Trophoblast cell (in vitro differentiated cells and primary cell): Measurements from ENCODE around the gene SLC9C1.

Source experiments
- DNase-seq, 2 donors: peaks; one replicate each; pipeline ENCODE4 v3.0.0-alpha.2; 2016
- H2AFZ ChIP-seq: 2 replicates; pipeline ENCODE4 v1.6.1; 2013; ENCODE audit warnings: low read length, moderate library complexity, mild to moderate bottlenecking; ENCODE audit not compliant: insufficient read depth, poor library complexity
- H2AK5ac ChIP-seq: 2 replicates; pipeline ENCODE4 v1.6.1; 2013; ENCODE audit warnings: mild to moderate bottlenecking, low read length
- H2BK120ac ChIP-seq: 2 replicates; pipeline ENCODE4 v1.6.1; 2013; ENCODE audit warnings: low read length, mild to moderate bottlenecking, moderate library complexity; ENCODE audit not compliant: insufficient read depth, poor library complexity
- H2BK12ac ChIP-seq: 2 replicates; pipeline ENCODE4 v1.6.1; 2013; ENCODE audit warnings: mild to moderate bottlenecking, low read length, moderate library complexity
- H2BK5ac ChIP-seq: 2 replicates; pipeline ENCODE4 v1.6.1; 2013; ENCODE audit warnings: low read length, low read depth, moderate library complexity, mild to moderate bottlenecking; ENCODE audit not compliant: poor library complexity
- H3K14ac ChIP-seq: 2 replicates; pipeline ENCODE4 v1.6.1; 2013; ENCODE audit warnings: mild to moderate bottlenecking, low read length
- H3K18ac ChIP-seq: 2 replicates; pipeline ENCODE4 v1.6.1; 2013; ENCODE audit warnings: mild to moderate bottlenecking, low read length
- H3K23ac ChIP-seq: 2 replicates; pipeline ENCODE4 v1.6.1; 2013; ENCODE audit warnings: low read length
- H3K27ac ChIP-seq: 2 replicates; pipeline ENCODE4 v1.5.1; 2013; ENCODE audit warnings: low read depth, mild to moderate bottlenecking, inconsistent platforms, low read length, moderate library complexity
- H3K27me3 ChIP-seq: 2 replicates; pipeline ENCODE4 v1.6.1; 2013; ENCODE audit warnings: inconsistent platforms, mild to moderate bottlenecking, low read length, moderate library complexity; ENCODE audit not compliant: insufficient read depth
- H3K36me3 ChIP-seq, 2 experiments: 1 replicate in 1 of 2; 2 replicates in 1 of 2; pipeline ENCODE4 v1.6.1; 2013; ENCODE audit warnings: low read length in 2 of 2, mild to moderate bottlenecking in 2 of 2, moderate library complexity in 1 of 2; ENCODE audit not compliant: insufficient read depth in 2 of 2, control insufficient read depth in 1 of 2
- H3K4ac ChIP-seq: 2 replicates; pipeline ENCODE4 v1.6.1; 2013; ENCODE audit warnings: low read depth, mild to moderate bottlenecking, low read length, moderate library complexity
- H3K4me1 ChIP-seq, 2 experiments: 1 replicate in 1 of 2; 2 replicates in 1 of 2; pipeline ENCODE4 v1.6.1; 2013; ENCODE audit warnings: low read length in 2 of 2, mild to moderate bottlenecking in 2 of 2, moderate library complexity in 1 of 2; ENCODE audit not compliant: insufficient read depth in 2 of 2, control insufficient read depth in 1 of 2
- H3K4me2 ChIP-seq: 2 replicates; pipeline ENCODE4 v1.6.1; 2013; ENCODE audit warnings: inconsistent platforms, mild to moderate bottlenecking, low read length, moderate library complexity
- H3K4me3 ChIP-seq: 2 replicates; pipeline ENCODE4 v1.5.1; 2013; ENCODE audit warnings: mild to moderate bottlenecking, low read depth, low read length, inconsistent platforms
- H3K79me1 ChIP-seq: one replicate; pipeline ENCODE4 v1.6.1; 2013; ENCODE audit warnings: low read length
- H3K79me2 ChIP-seq: 2 replicates; pipeline ENCODE4 v1.6.1; 2013; ENCODE audit warnings: low read length, mild to moderate bottlenecking; ENCODE audit not compliant: control insufficient read depth, insufficient read depth, poor library complexity
- H3K9ac ChIP-seq: 2 replicates; pipeline ENCODE4 v1.6.1; 2013; ENCODE audit warnings: mild to moderate bottlenecking, low read length
- H3K9me3 ChIP-seq: 2 replicates; pipeline ENCODE4 v1.6.1; 2013; ENCODE audit warnings: low read depth, mild to moderate bottlenecking, control low read depth, inconsistent platforms, low read length; ENCODE audit not compliant: insufficient read depth
- H4K12ac ChIP-seq: 2 replicates; pipeline ENCODE4 v1.6.1; 2013; ENCODE audit warnings: low read depth, mild to moderate bottlenecking, low read length, moderate library complexity
- H4K8ac ChIP-seq: 2 replicates; pipeline ENCODE4 v1.6.1; 2013; ENCODE audit warnings: low read depth, mild to moderate bottlenecking, low read length, moderate library complexity
- H4K91ac ChIP-seq: one replicate; pipeline ENCODE4 v1.6.1; 2013; ENCODE audit warnings: low read depth, mild to moderate bottlenecking, low read length, moderate library complexity
- WGBS: extraction: QIAGEN DNeasy Blood & Tissue Kit; methylation state at CpG from one replicate; pipeline ENCODE4 v1.1.7; 2013; ENCODE audit warnings: missing lambda C conversion rate; ENCODE audit not compliant: insufficient read length, insufficient coverage; ENCODE audit errors: extremely low coverage; 5-methylcytosine and 5-hydroxymethylcytosine counted together

Gene SLC9C1

GRCh38 chr3:112304611-112305010 is 10.6 kb upstream of the SLC9C1 start:
- no peak overlapping the region for H3K4me3 ChIP-seq
- H3K27me3 ChIP-seq, result no peaks in the 10 kb centered on the region

GRCh38 chr3:112303764-112304325 is 9.8 kb upstream of the SLC9C1 start:
- Histone ChIP-seq H3K9me3 (peaks cover 6% of the 10 kb centered on the region), H3K4ac (no peak overlapping the region)
- no peak for DNase-seq

More at GRCh38 chr3:112304611-112305010, 10.6 kb upstream of the SLC9C1 start:
- H3K4ac ChIP-seq, result no peak overlapping the region
- no peak overlapping the region for H4K91ac ChIP-seq
- H2AK5ac ChIP-seq, result no peak overlapping the region
- no peak overlapping the region for H3K4me2 ChIP-seq
- peaks cover 3 to 13% of the 10 kb centered on the region in 2 experiments for H3K4me1 ChIP-seq
- no peak overlapping the region for H4K12ac ChIP-seq
- H2BK5ac ChIP-seq, result no peak overlapping the region
- H2BK12ac ChIP-seq, result no peak overlapping the region
- WGBS, result no CpG with 5 or more reads among the region's 2 CpGs
- H3K27ac ChIP-seq, result no peak overlapping the region
- H2BK120ac ChIP-seq, result no peak overlapping the region
- no peaks in the 10 kb centered on the region for H3K79me1 ChIP-seq
- H3K18ac ChIP-seq, result no peak overlapping the region
- no peaks in the 10 kb centered on the region for H3K79me2 ChIP-seq
- no peaks in the 10 kb centered on the region for H3K36me3 ChIP-seq
- no peak overlapping the region for H3K9ac ChIP-seq
- H2AFZ ChIP-seq, result no peak overlapping the region
- no peak overlapping the region for H4K8ac ChIP-seq
- no peak overlapping the region for H3K23ac ChIP-seq
- H3K9me3 ChIP-seq, result peaks cover 6% of the 10 kb centered on the region
- H3K14ac ChIP-seq, result no peak overlapping the region
- DNase-seq, result no peak

DNA sequence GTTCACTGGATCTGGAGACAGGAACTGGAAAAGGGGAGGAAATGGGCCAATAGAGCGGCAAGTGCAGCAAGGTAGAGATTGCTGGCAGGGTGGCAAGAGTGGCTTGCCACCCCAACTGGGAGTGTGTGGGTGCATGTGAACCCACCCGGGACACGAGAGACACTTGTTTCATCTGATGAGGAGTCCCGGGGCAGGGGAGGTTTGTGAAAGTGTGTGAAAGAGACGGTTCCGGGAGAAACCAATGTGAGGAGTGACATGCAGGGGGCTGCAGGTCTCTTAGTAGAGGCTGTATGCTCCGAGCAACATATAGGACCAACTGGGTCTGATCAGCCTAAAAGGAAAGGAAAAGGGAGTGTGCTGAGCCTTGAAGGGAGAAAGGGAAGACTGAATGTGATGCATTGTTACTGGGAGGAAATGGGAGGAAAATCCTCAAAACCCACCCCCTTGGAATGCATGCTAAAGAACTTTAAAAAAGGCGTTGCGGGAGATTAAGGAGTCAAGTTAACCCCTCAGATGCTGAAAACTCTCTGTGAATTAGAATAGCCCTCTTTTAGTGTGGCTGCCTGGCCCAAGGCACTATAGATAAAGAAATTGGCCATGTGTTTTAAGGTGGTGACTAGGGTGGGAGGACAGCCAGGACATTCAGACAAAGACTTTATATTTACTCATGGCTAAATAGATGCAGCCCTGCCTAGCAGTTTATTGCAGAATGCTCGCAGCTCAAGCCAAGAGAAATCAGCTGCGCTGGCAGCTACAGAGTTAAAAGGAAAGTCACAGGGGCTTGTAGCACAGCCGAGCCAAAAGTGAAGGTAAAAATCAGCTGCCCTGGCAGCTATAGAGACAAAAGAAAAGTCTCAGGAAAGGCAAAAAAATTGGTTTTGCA is 9.1 kb upstream of the SLC9C1 start:
- H3K27me3 ChIP-seq, result no peaks in the 10 kb centered on the region
- no peak overlapping the region for H3K4me3 ChIP-seq
- no peak overlapping the region for H3K27ac ChIP-seq
- no peak overlapping the region for H2AK5ac ChIP-seq
- no peak overlapping the region for H3K18ac ChIP-seq
- peak overlapping the region; percentile 57 for H3K4me2 ChIP-seq
- H2BK12ac ChIP-seq, result no peak overlapping the region
- no CpG with 5 or more reads among the region's 12 CpGs for WGBS
- no peak for DNase-seq
- no peaks in the 10 kb centered on the region for H3K79me2 ChIP-seq
- H3K14ac ChIP-seq, result no peak overlapping the region
- no peak overlapping the region for H4K91ac ChIP-seq
- H3K4ac ChIP-seq, result no peak overlapping the region
- peaks cover 6% of the 10 kb centered on the region for H3K9me3 ChIP-seq
- no peak overlapping the region for H2AFZ ChIP-seq
- H3K79me1 ChIP-seq, result no peaks in the 10 kb centered on the region
- H3K23ac ChIP-seq, result no peak overlapping the region
- no peak overlapping the region for H3K9ac ChIP-seq
- no peak overlapping the region for H2BK5ac ChIP-seq
- peak overlapping the region; percentile 66 for H4K8ac ChIP-seq
- no peak overlapping the region for H2BK120ac ChIP-seq
- no peaks in the 10 kb centered on the region for H3K36me3 ChIP-seq
- peaks cover 3 to 13% of the 10 kb centered on the region in 2 experiments for H3K4me1 ChIP-seq
- no peak overlapping the region for H4K12ac ChIP-seq

More at GRCh38 chr3:112303764-112304325, 9.8 kb upstream of the SLC9C1 start:
- Histone ChIP-seq H4K8ac (peak overlapping the region; percentile 1), H2AFZ (no peak overlapping the region), H3K79me2 (no peaks in the 10 kb centered on the region), H3K36me3 (no peaks in the 10 kb centered on the region), H2BK12ac (no peak overlapping the region), H3K4me2 (peak overlapping the region; percentile 57), H3K9ac (no peak overlapping the region), H2AK5ac (no peak overlapping the region), H4K91ac (no peak overlapping the region), H3K79me1 (no peaks in the 10 kb centered on the region), H3K4me1 (peaks cover 3 to 13% of the 10 kb centered on the region in 2 experiments), H3K4me3 (no peak overlapping the region), H3K18ac (no peak overlapping the region), H3K27ac (no peak overlapping the region), H3K23ac (no peak overlapping the region), H3K27me3 (no peaks in the 10 kb centered on the region), H3K14ac (no peak overlapping the region), H2BK120ac (no peak overlapping the region), H2BK5ac (no peak overlapping the region), H4K12ac (no peak overlapping the region)
- WGBS, result no CpG with 5 or more reads among the region's 11 CpGs

DNA sequence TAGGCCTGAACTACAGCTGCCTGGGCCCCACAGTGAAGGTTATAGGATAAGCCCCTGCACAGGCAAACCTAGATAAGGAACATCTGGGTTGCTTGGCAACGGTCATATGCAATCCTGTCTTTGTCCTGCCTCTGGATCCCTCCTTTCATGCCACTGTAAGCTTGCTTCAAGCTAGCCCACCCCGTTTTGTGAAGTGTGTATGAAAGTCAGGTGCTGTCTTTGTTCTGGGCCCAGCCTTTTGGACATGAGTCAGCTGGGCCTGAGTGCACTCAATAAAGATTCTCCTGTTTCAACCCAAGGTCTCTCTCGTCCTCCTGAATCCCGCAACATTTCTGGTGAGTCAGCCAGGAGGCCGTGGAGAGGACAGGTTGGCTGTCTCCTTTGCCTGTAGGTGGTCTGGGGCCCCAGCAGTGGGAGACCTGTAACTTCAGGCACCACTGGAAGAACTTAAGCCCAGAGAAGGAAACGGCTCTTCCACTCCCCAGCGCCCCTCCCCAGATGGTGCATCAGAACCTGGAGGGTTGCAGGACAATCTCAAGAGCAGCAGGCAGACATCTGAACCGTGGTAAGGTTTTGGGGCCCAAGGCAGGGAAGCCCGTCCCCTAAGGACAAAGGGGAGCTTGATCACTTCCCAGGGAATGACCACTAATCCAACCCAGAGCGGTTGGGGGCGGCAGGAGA is 8.3 kb upstream of the SLC9C1 start:
- no peak overlapping the region for H2BK12ac ChIP-seq
- no peak overlapping the region for H3K4ac ChIP-seq
- no peak overlapping the region for H2AFZ ChIP-seq
- no peak overlapping the region for H3K18ac ChIP-seq
- H4K91ac ChIP-seq, result no peak overlapping the region
- H3K4me1 ChIP-seq, result peaks cover 3 to 13% of the 10 kb centered on the region in 2 experiments
- H4K8ac ChIP-seq, result no peak overlapping the region
- H3K27ac ChIP-seq, result no peak overlapping the region
- H3K14ac ChIP-seq, result no peak overlapping the region
- H3K79me1 ChIP-seq, result no peaks in the 10 kb centered on the region
- no peak overlapping the region for H2BK120ac ChIP-seq
- H3K27me3 ChIP-seq, result no peaks in the 10 kb centered on the region
- H3K79me2 ChIP-seq, result no peaks in the 10 kb centered on the region
- no peak overlapping the region for H3K4me2 ChIP-seq
- no peak overlapping the region for H3K23ac ChIP-seq
- WGBS, result no CpG with 5 or more reads among the region's 11 CpGs
- no peak overlapping the region for H2BK5ac ChIP-seq
- no peak overlapping the region for H3K4me3 ChIP-seq
- DNase-seq, result no peak
- peaks cover 6% of the 10 kb centered on the region for H3K9me3 ChIP-seq
- no peaks in the 10 kb centered on the region for H3K36me3 ChIP-seq
- no peak overlapping the region for H3K9ac ChIP-seq
- H2AK5ac ChIP-seq, result no peak overlapping the region
- H4K12ac ChIP-seq, result no peak overlapping the region
